NCI-H69 (cell line): Measurements from ENCODE around the gene PACSIN3.

Experiments used
- DNase-seq: peaks from one replicate; lab custom pipeline; 2025; lab: John Stamatoyannopoulos, UW

The PACSIN3 gene

DNA sequence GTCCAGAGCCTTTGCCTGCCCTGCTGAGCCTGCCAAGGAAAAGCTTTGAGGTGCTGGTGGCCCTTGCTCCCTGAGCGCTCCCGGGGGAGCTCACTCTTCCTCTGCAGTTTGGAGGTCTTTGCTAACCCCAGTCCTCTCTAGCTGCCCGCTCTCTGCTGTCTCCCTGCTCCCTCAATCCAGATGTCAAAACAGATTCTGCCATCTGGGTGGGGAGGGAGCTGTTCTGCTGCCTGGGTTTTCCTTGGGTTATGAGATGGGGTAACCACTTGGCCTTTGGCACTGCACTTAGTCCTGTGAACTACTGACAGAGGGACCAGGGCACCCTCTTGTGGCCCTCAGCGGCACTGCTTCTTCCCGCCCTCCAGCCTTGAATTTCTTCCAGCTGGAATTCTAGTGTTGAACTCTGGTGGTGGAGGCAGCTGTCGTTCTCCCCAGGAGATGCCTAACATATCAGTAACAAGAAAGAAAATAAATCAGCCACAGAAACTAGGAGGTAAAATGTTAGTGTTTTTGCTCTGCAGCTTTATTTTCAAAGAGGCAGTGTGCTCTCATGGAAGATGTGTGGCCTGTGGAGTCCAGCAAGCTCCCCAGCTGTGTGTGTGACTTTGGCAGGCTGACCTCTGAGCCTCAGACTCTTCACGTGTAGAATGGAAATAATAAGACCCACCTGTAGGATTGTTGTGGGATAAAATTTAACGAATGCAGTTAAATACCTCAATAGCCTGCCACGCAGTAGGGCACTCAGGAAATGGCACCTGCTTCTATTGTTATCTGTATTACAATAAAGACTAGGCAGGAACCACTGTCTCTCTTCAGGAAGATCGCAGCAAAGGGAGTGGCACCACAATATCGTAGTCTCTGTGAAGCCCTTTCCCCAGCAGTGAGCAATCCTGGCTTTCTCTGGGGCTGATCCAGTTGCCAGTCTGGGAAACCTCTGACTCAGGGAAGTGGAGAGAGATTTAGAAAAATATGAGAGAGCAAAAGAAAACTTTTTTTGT, 33.0 kb downstream of the PACSIN3 start:
- peak; percentile 92 for DNase-seq

DNA sequence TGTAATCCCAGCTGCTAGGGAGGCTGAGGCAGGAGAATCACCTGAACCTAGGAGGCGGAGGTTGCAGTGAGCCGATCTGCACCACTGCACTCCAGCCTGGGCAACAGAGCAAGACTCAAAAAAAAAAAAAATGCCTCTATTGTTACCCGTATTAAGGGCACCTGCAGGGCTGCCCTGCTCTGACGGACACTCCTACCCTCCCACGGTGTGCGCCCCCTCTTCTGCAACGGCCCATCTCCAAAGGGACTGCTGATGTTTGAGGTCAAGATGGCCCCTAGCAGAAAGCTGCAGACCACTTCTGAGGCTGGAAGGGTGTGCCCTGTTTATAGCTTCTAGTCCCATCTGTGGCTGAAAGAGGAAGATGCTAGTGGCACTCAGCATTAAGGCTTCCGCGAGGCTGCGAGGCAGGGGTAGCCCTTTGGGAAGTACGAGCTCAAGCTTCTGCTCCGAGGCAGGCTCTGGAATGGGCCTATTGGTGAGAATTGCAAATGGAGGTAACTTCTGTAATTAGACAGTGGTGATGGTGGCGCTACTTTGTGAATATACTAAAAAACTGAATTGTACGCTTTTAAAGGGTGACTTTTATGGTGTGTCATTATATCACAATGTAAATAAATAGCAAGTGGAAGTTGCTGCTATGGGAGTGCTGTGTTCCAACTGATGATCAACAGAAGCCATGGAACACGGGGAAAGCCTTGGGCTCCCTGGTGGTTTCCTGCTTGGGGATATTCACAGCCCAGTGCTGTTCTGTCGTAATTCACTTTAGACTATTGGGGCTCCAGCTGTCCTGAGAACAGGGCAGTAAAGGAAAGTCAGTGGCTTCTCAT, 33.9 kb downstream of the PACSIN3 start:
- DNase-seq: peak; percentile 74

DNA sequence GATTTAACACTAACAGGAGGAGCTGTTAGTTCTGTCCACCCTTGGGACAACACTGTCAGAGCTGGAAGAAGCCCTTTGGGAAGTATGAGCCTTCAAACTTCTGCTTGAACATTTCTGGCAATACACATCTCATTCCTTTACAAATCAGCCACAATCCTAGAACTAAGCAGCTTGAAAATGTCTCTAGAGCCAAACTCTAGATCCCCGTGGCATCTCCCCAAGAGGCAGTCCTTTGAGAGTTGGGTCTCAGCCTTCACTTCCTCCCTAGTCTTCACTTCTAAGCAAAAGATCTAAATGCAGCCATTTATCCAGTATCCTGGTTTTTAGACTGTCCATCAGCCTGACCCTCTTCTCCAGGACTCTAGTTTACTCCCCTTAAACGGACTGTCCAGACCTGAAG, 36.5 kb downstream of the PACSIN3 start:
- no peak for DNase-seq

DNA sequence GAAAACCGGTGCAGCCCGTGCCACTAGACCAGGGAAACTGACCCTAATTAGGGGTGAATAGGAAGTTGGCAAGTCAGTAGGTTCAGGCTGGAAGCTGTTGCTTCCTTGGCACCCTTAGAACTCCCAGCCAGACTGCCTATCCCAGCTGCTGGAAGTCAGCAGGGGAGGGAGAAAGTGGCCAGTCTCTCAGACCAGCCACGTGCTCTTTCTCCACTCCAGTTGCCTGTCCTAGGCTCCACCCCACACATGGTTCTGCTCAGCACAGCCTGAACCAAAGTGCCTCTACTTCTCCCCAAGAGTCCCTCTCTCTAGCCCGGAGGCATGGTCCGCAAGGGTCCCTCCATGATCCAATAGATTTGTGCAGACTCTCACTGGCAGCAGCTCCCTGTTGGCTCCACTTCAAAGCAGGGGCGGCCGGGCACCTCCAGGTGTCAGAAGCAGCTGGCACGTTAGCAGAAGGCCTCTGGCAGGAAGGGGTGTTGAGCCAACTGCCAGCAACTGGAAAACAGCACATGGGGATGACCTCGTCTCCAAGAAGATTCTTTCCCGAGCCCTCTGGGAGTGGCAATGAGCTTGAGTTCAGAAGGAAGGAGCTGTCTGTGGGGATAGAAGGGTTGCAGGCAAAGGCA, 37.2 kb downstream of the PACSIN3 start:
- DNase-seq: peak; percentile 96

DNA sequence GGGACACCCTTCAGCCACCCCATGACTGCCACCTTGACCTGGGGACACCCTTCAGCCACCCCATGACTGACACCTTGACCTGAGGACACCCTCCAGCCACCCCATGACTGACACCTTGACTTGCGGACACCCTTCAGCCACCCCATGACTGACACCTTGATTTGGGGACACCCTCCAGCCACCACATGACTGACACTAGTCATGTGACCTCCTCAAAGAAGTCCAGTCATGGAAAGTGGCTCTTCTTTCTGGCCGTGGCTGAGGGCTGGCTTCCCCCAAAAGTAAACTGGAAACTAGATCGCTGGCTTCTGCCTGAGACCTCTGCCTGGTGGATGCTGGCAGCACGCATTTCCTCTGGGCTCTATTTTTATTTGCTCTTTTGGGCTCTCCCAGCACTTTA, 38.0 kb downstream of the PACSIN3 start:
- DNase-seq: no peak

DNA sequence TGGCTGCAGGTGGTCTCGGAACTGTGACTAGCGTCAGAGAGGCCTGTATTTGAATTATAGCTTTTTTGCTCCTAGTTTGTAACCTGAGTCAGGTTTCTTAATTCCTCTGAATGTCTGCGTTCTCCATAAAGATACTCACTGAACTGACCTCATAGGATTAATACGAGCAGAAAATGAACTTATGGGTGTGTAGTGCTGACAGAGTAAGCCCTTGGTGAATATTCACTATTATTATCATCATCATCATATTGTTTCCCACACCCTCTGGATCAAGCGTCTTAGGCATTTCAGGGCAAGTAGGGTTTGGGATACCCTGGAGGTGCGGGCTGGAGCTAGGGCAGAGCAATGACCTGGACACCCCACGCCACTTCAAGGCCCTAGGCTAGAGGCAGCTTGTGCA, 38.6 kb downstream of the PACSIN3 start:
- no peak for DNase-seq

DNA sequence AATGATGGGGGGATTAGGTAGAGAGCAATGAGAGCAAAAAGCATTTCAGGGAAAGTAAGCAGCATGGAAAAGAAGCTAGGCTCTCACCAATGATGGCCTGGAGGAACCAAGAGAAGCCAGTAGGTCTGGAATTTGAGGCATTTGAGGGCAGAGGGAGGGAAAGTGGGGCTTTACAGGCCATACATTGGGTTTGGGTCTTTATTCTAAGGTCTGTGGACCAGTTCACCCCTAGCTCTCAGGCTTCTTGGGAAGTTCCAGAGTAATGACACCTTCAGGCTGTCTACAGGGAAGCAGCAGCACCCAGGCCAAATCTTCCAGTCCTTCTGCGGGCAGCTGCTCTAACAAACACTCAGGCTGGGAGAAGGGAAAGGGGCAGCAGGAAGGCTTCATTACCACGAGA, 39.0 kb downstream of the PACSIN3 start:
- DNase-seq: no peak

DNA sequence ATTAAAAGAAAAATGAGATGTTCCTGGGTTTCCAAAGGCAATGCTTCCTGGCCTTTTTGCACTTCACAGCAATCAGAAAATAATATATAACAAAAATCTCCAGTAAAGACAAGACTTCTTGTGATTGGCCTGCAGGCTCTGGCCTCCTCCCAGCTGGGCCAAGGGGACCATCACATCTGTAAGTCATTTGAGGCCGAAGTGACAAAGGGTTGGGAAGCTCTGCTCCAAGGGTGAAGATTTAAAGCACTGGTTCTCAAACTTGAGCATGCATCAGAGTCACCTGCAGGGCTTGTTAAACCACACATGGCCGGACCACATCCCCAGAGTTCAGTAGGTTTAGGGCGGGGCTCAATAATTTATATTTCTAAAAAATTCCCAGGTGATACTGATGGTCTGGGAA, 41.7 kb downstream of the PACSIN3 start:
- DNase-seq: no peak

DNA sequence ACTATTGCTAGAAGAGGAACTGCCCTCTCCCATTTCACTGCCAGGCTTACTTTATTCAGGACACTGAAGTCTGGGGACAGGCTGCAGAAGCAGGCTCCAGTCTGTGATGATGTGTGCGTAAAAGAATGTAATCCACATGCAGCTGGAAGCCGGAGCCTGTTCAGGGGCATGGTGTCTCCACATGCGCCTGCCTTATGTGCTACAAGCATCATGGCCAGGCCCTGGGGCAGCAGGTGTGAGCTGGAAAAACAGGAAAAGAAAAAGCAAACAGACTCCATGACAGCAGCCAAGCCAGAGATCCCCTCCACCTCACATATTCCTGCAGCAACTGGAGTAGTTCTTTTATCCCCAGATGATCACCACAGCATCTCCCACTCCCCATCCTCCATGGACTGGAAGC, 42.9 kb downstream of the PACSIN3 start:
- peak; percentile 92 for DNase-seq

DNA sequence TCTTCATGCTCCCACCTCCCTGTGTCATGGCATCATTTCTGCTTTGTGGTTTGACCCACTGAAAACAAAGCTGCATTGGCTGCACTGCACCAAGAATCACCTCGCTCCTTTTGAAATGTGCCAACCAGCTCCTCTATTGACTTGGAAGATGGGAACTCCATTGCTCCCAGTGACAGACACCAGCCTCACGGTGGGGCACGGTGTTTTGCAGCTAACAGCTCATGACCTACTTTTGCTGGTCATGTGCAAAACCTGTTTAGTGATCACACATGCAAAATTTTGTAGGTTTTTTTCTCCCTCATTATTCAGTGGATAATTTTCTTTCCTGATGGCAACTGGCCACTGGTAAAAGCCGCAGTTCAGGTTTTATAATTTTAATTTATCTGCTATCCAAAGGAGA, 46.4 kb downstream of the PACSIN3 start:
- DNase-seq: no peak

DNA sequence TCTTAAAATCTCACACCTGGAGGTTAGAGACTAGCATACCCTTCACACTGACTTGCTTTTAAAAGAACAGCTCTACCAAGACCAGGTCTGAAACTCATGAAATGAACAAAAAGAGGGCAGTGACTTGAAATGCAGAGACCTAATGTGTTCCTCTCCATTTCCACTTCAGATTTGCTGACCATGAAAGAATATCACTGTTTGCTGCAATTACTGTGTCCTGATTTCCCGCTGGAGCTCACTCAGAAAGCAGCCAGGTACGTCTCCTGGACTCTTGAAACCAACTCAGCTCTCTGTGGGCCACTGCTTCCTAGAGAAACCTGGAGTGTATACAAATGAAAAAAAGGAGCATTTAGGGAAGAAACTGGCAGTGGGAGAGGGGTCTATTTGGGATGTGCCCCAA, 48.8 kb downstream of the PACSIN3 start:
- DNase-seq: no peak

DNA sequence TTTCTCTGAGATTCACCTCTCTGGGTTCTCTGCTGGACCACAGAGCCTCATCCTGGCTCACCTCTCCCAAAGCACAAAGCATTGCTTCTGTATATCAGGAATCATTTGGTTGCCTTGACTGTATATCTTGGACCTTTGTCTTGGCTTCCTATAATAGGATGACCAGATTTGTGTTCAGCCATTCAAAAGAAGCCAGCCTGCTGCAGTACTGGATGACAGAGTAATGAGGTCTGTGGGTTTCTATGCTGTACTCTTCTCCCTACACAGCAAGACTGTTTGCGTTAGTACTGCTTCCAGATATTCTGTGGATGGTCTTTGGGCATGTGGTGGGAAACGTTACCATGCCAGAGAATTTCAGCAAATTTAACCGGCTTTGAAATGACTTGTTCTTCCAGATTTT, 49.3 kb downstream of the PACSIN3 start:
- DNase-seq: no peak

DNA sequence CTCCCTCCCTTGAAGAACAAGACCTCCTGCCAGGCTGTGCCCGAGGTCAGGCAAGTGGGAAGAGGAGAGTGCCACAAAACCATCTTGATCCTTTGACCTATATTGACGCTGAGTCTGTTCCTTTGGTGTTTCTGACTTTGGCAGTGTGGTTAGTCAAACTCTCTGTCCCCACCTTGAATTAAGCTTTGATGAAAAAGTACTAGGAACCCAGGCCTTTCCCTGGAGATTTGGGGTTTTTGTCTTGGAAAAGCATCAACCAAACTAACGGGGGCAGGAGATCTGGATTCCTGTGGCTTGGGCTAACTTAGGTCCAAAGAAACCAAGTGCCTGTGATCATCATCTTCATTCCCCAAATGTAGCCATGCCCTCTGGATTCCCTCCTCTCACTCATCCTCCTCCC, 49.9 kb downstream of the PACSIN3 start:
- DNase-seq: no peak

DNA sequence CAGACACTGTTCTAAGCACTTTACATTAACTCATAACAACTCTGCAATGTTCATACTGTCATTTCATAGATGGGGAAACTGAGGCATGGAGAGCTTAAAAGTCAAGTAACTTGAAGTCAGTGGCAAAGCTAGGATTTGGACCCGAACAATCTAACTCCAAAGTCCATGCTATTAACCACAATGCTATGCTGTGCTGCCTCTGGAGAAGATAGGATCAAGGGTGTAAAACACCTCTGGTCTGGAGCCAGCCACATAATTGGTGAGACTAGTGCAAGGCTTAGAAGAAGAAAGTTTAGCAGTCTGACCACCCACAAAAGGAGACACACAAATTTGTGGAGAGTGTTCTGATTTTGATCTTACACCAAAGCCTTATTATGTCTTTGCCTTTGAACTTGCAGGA, 53.3 kb downstream of the PACSIN3 start:
- no peak for DNase-seq

DNA sequence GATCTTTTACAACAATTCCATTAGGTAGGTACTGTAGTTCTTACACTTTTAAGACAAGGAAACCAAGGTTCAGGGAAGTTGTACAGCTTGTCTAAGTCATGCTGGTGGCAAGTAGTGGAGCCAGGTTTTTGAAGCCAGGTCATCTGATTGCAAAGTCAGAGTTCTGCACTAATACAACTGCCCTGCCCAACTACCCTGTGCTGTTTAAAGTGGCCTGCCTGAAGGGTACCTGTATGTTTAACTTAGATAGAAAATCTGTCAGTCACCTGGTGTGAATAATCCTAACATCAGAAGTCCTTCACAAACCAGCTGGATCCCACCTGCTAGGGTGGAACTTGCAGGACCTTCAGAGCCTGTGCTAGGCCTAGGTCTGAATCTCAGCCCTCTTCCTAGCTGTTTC, 53.7 kb downstream of the PACSIN3 start:
- DNase-seq: no peak

DNA sequence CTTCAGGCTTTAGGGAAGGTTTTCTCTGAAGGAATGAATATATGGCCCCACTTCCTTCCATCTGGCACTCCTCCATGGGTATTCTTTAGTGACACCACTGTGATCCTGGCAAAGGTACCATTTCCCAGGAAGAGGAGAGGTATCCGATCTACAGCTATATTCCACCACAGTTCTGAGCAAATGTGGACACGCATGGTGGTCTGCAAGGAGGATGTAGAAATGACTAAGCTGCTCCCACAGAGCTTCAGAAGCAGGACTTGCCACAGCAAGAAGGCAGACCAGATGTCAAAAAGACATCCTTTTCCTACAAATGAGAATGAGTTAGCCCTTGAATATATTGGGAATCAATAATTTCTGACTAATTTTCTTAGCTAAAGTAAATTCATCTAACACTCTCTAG, 55.1 kb downstream of the PACSIN3 start:
- DNase-seq: no peak

DNA sequence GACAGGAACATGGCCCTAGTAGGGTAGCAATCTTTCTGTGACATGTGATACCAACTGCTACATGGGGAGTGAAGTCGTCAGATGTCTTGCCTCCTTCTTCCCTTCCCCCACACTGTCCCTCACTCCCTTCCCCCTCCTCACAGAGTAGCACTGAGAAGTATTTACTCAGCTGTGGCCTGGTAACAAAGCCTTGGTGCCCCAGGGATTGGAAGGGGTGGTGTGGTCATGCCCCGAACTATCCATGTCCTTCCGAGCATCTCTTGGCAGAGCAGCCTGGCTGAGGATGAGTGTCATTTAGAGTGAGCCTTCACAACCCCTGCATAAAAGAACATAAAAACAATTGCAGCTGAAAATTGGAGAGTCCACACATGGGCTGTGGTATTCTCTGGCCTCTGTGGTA, 55.7 kb downstream of the PACSIN3 start:
- DNase-seq: peak; percentile 97
